ENCODE results near the gene CFAP46. TPM values are rescaled to one million over a fixed set of nuclear protein-coding genes. Genes with fewer than 3 reads are reported as not detected.

Gene CFAP46
- total and polyA plus RNA-seq, 7 experiments from 2014 or later, result 0.05 TPM; not detected in 6

DNA sequence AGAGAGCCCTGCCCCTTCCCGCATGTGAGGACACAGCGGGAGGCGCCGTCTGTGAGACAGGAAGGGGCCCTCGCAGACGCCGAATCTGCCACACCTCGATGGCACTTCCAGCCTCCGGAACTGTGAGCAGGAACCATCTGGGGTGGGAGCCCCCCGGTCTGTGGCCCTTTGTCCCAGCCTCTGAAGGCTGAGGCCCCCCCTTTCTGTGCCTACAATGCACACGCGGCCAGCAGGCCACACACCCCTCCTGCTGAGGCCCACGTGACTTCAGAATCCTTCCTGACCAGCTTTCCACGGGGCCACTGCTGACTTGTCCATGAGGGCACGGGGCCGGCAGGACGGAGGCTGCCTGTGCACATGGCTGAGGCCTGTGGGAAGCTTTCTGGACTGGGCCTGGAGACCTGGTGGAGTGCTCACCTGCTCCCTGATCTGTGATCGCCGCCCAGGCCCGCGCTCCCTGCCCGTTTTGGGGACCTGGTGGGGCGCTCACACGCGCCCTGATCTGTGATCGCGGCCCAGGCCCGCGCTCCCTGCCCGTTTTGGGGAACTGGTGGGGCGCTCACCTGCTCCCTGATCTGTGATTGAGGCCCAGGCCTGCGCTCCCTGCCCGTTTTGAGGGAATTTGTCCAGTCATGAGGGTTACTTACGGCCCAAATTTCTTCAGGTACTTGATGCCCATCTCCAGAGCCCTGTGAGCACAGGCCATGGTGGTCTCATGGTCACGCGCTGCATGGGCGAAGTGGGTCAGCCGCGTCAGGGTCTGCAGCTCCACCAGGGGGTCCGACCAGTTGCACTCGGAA is 34.3 kb downstream of the CFAP46 start:
- H3K27me3 Mint-ChIP-seq, result peaks cover 0 to 16% (median 8%) of the 10 kb centered on the region in 5 donors
- no peaks in the 10 kb centered on the region for H3K9me3 ChIP-seq (ENCODE audit: control insufficient read depth in 2 of 3, low read length in 3 of 3)
- no peak for DNase-seq

DNA sequence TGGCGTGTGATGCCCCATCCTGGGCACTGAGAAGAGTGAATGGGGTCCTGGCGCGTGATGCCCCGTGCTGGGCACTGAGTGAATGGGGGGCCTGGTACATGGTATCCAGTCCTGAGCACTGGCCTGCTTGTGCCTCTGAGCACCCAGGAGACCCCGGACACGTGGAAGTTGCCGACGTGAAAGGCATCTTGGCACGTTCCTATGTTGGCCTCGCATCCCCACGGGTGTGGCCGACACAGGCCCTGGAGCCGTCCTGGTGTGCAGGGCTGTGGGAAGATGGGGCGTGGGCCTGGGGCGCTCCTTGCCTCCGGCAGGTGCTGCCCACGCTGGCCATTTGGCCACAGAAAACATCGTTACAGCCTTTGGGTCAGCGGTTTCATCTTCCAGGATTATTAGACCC is 35.5 kb downstream of the CFAP46 start:
- Mint-ChIP-seq H3K27me3 (peaks cover 0 to 16% (median 8%) of the 10 kb centered on the region in 5 donors), H3K4me3 (no peak overlapping the region), H3K9me3 (peaks cover 0 to 5% (median 0%) of the 10 kb centered on the region in 11 donors), H3K4me1 (peaks cover 0 to 6% (median 0%) of the 10 kb centered on the region in 7 donors), H3K27ac (no peak overlapping the region), H3K36me3 (no peaks in the 10 kb centered on the region)
- Histone ChIP-seq H3K4me3 (ENCODE audit: low read length) (no peak overlapping the region), H3K27me3 (ENCODE audit: control insufficient read depth in 2 of 2, insufficient read depth in 2 of 2, low read length in 2 of 2) (no peaks in the 10 kb centered on the region), H3K27ac (ENCODE audit: low read depth, low read length) (no peak overlapping the region), H3K4me1 (ENCODE audit: control insufficient read depth in 2 of 2, insufficient read depth in 2 of 2, low read length in 2 of 2) (no peaks in the 10 kb centered on the region), H3K36me3 (ENCODE audit: control insufficient read depth in 2 of 3, insufficient read depth in 3 of 3, low read length in 3 of 3) (no peaks in the 10 kb centered on the region), H3K9me3 (ENCODE audit: control insufficient read depth in 2 of 3, low read length in 3 of 3) (no peaks in the 10 kb centered on the region)
- CTCF ChIA-PET, result no interaction called here
- DNase-seq (no peak), ATAC-seq (no peak)
- POLR2A ChIA-PET, result no interaction called here
- intact Hi-C loops (cut with micrococcal nuclease), result no loop called here

More for the DNA sequence above, 34.3 kb downstream of the CFAP46 start:
- H3K4me3 ChIP-seq (ENCODE audit: low read length), result no peak overlapping the region
- ChIA-PET POLR2A (no interaction called here), CTCF (no interaction called here)
- no peak for ATAC-seq
- H3K4me1 ChIP-seq (ENCODE audit: control insufficient read depth in 2 of 2, insufficient read depth in 2 of 2, low read length in 2 of 2), result no peaks in the 10 kb centered on the region
- no peak overlapping the region for H3K27ac ChIP-seq (ENCODE audit: low read depth, low read length)
- H3K36me3 Mint-ChIP-seq, result no peaks in the 10 kb centered on the region
- no peak overlapping the region for H3K27ac Mint-ChIP-seq
- H3K27me3 ChIP-seq (ENCODE audit: control insufficient read depth in 2 of 2, insufficient read depth in 2 of 2, low read length in 2 of 2), result no peaks in the 10 kb centered on the region
- H3K36me3 ChIP-seq (ENCODE audit: control insufficient read depth in 2 of 3, insufficient read depth in 3 of 3, low read length in 3 of 3), result no peaks in the 10 kb centered on the region
- no peak overlapping the region for H3K4me3 Mint-ChIP-seq
- intact Hi-C loops (cut with micrococcal nuclease), result no loop called here
- H3K9me3 Mint-ChIP-seq, result peaks cover 0 to 5% (median 0%) of the 10 kb centered on the region in 11 donors
- peaks cover 0 to 6% (median 0%) of the 10 kb centered on the region in 7 donors for H3K4me1 Mint-ChIP-seq

DNA sequence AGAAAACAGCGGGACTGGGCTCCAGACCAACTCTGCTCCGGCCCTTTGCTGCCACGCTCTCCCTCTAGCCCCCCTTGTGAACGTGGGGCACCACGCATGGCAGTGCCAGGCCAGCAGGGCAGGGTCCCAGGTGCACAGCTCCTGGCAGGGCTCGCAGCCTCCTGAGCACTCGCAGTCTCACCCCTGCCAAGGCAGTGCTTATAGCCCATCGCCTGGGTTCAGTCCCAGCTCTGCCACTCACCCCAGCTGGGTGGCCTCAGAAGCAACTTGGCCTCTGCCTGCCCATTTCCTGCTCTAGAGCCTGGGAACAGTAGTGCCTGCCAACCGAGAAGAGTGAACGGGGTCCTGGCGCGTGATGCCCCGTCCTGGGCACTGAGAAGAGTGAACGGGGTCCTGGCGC is 36.3 kb downstream of the CFAP46 start:
- ATAC-seq, result no peak

DNA sequence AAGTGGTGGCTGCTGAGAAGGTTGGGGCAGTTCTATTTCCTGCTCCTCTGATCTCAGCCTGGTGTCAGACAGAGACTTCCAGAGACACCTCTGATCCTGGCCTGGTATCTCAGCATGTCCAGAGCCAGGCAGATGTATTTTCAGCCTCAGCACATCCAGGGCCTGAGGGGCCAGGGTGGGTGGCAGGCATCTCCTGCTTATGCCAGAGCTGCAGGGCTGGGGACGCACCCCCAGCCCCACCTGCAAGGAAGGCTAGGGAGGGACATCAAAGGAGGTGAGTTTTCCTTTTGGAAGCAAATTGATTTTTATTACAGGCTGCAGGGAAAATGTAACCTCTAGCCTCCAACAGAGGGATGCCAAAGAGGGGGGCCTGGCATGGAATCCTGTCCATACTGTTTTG is 36.7 kb downstream of the CFAP46 start:
- Histone ChIP-seq H3K27ac (ENCODE audit: low read depth, low read length) (no peak overlapping the region), H3K9me3 (ENCODE audit: control insufficient read depth in 2 of 3, low read length in 3 of 3) (no peaks in the 10 kb centered on the region), H3K36me3 (ENCODE audit: control insufficient read depth in 2 of 3, insufficient read depth in 3 of 3, low read length in 3 of 3) (no peaks in the 10 kb centered on the region), H3K4me1 (ENCODE audit: control insufficient read depth in 2 of 2, insufficient read depth in 2 of 2, low read length in 2 of 2) (no peaks in the 10 kb centered on the region), H3K27me3 (ENCODE audit: control insufficient read depth in 2 of 2, insufficient read depth in 2 of 2, low read length in 2 of 2) (no peaks in the 10 kb centered on the region), H3K4me3 (ENCODE audit: low read length) (no peak overlapping the region)
- no peak overlapping the region for H3K27ac Mint-ChIP-seq
- POLR2A ChIA-PET, result no interaction called here
- H3K4me1 Mint-ChIP-seq, result peaks cover 0 to 6% (median 0%) of the 10 kb centered on the region in 7 donors
- ATAC-seq (no peak), DNase-seq (no peak)
- H3K27me3 Mint-ChIP-seq, result peaks cover 0 to 20% (median 12%) of the 10 kb centered on the region in 5 donors
- H3K9me3 Mint-ChIP-seq, result peaks cover 0 to 8% (median 2%) of the 10 kb centered on the region in 11 donors
- no peaks in the 10 kb centered on the region for H3K36me3 Mint-ChIP-seq
- intact Hi-C loops (cut with micrococcal nuclease), result no loop called here
- H3K4me3 Mint-ChIP-seq, result no peak overlapping the region
- CTCF ChIA-PET, result no interaction called here

More for the DNA sequence above, 36.3 kb downstream of the CFAP46 start:
- Histone ChIP-seq H3K9me3 (ENCODE audit: control insufficient read depth in 2 of 3, low read length in 3 of 3) (no peaks in the 10 kb centered on the region), H3K4me1 (ENCODE audit: control insufficient read depth in 2 of 2, insufficient read depth in 2 of 2, low read length in 2 of 2) (no peaks in the 10 kb centered on the region), H3K27ac (ENCODE audit: low read depth, low read length) (no peak overlapping the region), H3K4me3 (ENCODE audit: low read length) (no peak overlapping the region), H3K36me3 (ENCODE audit: control insufficient read depth in 2 of 3, insufficient read depth in 3 of 3, low read length in 3 of 3) (no peaks in the 10 kb centered on the region), H3K27me3 (ENCODE audit: control insufficient read depth in 2 of 2, insufficient read depth in 2 of 2, low read length in 2 of 2) (no peaks in the 10 kb centered on the region)
- DNase-seq, result no peak
- Mint-ChIP-seq H3K4me1 (peaks cover 0 to 6% (median 0%) of the 10 kb centered on the region in 7 donors), H3K27ac (no peak overlapping the region), H3K36me3 (no peaks in the 10 kb centered on the region), H3K27me3 (peaks cover 0 to 20% (median 8%) of the 10 kb centered on the region in 5 donors), H3K9me3 (peaks cover 0 to 5% (median 2%) of the 10 kb centered on the region in 11 donors), H3K4me3 (no peak overlapping the region)
- POLR2A ChIA-PET, result no interaction called here
- CTCF ChIA-PET, result no interaction called here
- intact Hi-C loops (cut with micrococcal nuclease), result no loop called here

DNA sequence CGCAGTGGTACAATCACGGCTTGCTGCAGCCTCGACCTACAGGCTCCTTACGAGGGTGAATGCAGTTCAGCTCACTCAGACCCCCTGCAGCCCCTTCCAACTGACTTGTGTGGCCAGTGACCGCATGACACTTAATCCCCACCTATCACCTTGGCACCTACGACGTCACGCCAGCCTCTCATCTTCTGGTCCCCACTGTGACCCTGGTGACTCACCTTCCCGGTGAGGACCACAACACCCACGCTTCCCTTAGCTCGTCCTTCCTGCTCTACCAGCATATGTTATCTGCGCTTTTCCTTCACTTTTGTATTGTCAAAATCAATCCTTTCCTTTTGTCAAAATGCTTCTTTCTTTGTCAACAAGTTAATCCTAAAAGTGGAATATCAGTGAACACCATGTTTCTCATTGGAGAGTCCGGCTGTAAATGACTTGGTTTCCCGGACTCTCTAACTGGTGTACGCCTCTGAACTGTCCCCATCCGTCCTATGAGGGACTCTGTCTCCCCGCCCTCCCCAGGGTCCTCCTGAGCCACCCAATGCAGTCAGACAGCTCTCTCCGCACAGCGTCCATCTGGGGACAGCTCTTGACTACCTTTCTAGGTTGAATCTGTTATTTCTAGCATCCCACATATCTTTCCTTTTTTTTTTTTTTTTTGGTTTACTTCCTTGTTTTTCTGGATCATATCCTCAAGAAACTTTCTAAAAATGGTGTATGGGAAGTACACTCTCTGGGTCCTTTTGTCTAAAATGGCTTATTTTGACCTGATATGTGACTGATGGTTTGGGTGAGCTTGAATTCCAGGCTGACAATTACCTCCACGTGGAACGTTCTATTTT is 37.3 kb downstream of the CFAP46 start:
- Histone ChIP-seq H3K36me3 (ENCODE audit: control insufficient read depth in 2 of 3, insufficient read depth in 3 of 3, low read length in 3 of 3) (no peaks in the 10 kb centered on the region), H3K4me1 (ENCODE audit: control insufficient read depth in 2 of 2, insufficient read depth in 2 of 2, low read length in 2 of 2) (no peaks in the 10 kb centered on the region), H3K9me3 (ENCODE audit: control insufficient read depth in 2 of 3, low read length in 3 of 3) (no peaks in the 10 kb centered on the region), H3K27ac (ENCODE audit: low read depth, low read length) (no peak overlapping the region), H3K27me3 (ENCODE audit: control insufficient read depth in 2 of 2, insufficient read depth in 2 of 2, low read length in 2 of 2) (no peaks in the 10 kb centered on the region), H3K4me3 (ENCODE audit: low read length) (no peak overlapping the region)
- Mint-ChIP-seq H3K27ac (no peak overlapping the region), H3K27me3 (peaks cover 0 to 20% (median 12%) of the 10 kb centered on the region in 5 donors), H3K4me1 (peaks cover 0 to 6% (median 0%) of the 10 kb centered on the region in 7 donors), H3K9me3 (peaks cover 0 to 8% (median 2%) of the 10 kb centered on the region in 11 donors), H3K36me3 (no peaks in the 10 kb centered on the region), H3K4me3 (no peak overlapping the region)
- ChIA-PET POLR2A (no interaction called here), CTCF (no interaction called here)
- intact Hi-C loops (cut with micrococcal nuclease), result no loop called here
- DNase-seq (no peak), ATAC-seq (no peak)

DNA sequence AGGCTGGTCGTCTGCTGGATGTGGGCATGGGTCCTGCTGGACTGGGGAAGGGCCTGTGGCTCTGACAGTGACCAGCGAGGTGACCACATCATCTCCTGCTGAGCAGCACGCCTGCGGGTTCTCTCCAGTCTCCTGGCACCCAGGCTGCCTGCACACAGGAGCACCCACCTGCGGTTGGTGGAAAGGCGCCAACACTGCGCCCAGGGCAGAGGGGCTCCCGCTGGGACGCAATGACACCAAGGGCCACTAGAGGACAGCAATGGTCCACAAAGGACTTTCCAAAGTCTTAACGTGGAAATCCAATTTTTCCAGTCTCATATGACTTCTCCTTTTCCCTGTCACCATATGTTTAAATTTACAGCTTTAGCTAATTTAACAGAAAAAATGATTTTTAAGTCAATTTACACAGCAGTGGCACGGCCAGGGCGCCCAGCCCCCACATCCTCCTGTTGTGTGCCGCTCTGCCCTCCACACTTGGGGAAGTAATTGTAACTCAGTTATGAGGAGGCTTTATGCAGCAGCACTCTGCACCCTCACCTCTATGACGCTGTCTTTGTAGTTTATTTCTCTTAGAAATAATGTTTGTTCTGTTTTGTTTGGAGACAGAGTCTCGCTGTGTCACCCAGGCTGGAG is 38.1 kb downstream of the CFAP46 start:
- peaks cover 0 to 20% (median 12%) of the 10 kb centered on the region in 5 donors for H3K27me3 Mint-ChIP-seq
- Histone ChIP-seq H3K27ac (ENCODE audit: low read depth, low read length) (no peak overlapping the region), H3K27me3 (ENCODE audit: control insufficient read depth in 2 of 2, insufficient read depth in 2 of 2, low read length in 2 of 2) (no peaks in the 10 kb centered on the region), H3K36me3 (ENCODE audit: control insufficient read depth in 2 of 3, insufficient read depth in 3 of 3, low read length in 3 of 3) (no peaks in the 10 kb centered on the region), H3K4me3 (ENCODE audit: low read length) (no peak overlapping the region), H3K9me3 (ENCODE audit: control insufficient read depth in 2 of 3, low read length in 3 of 3) (no peaks in the 10 kb centered on the region), H3K4me1 (ENCODE audit: control insufficient read depth in 2 of 2, insufficient read depth in 2 of 2, low read length in 2 of 2) (no peaks in the 10 kb centered on the region)
- intact Hi-C loops (cut with micrococcal nuclease), result no loop called here
- no peak for ATAC-seq
- peaks cover 0 to 8% (median 2%) of the 10 kb centered on the region in 11 donors for H3K9me3 Mint-ChIP-seq
- H3K36me3 Mint-ChIP-seq, result no peaks in the 10 kb centered on the region
- DNase-seq, result peak in 1 of 9 donors; percentile 33
- H3K27ac Mint-ChIP-seq, result no peak overlapping the region
- ChIA-PET CTCF (no interaction called here), POLR2A (no interaction called here)
- peaks cover 0 to 6% (median 0%) of the 10 kb centered on the region in 7 donors for H3K4me1 Mint-ChIP-seq
- no peak overlapping the region for H3K4me3 Mint-ChIP-seq
